ENCODE data around the gene SLC25A19. TPM values are rescaled to one million over a fixed set of nuclear protein-coding genes. Genes with fewer than 3 reads are reported as not detected.
A peak's percentile ranks its signal among the peaks of the same experiment; 100 is the strongest.

The SLC25A19 gene
- total and polyA plus RNA-seq, 9 of the 15 experiments (the other 6 are each of a cell fraction or from before 2014, with no cell fraction given) = 33.4 to 76.6 (median 55.3) TPM

GRCh38 chr17:75270218-75270965, 18.8 kb downstream of the SLC25A19 start (continued):
- peak; percentile 66 for TF ChIP-seq ZFX (CRISPR knock-in tag; IDR thresholded peaks at IDR 0.05)
- no peak for TF ChIP-seq JUND (IDR thresholded peaks at IDR 0.05; ENCODE audit: borderline replicate concordance, low read depth, low read length)
- TF ChIP-seq JUND (tag; IDR thresholded peaks at IDR 0.05; ENCODE audit: borderline replicate concordance, low read depth, low read length) = no peak
- peak; percentile 58 to 62; a peak in 2 of 4 replicates for TF ChIP-seq UBTF (IDR thresholded peaks at IDR 0.05; ENCODE audit: borderline replicate concordance in 1 of 2, low read depth in 2 of 2, low read length in 2 of 2)
- TF ChIP-seq XRCC5 (IDR thresholded peaks at IDR 0.05; ENCODE audit: low read depth, low read length) = 0 out of 2 replicates have a peak, but pooled peaks have one; percentile 13
- no peak for TF ChIP-seq ZNF12 (CRISPR knock-in tag; IDR thresholded peaks at IDR 0.05)
- TF ChIP-seq ZNF395 (CRISPR knock-in tag; IDR thresholded peaks at IDR 0.05) = peak; percentile 63; the same call in 1 of the 2 replicates
- peak; percentile 98 for TF ChIP-seq ZNF766 (CRISPR knock-in tag; conservative IDR thresholded peaks at IDR 0.05)
- TF ChIP-seq HDAC3 (IDR thresholded peaks at IDR 0.05; ENCODE audit: borderline replicate concordance, partially characterized antibody) = no peak
- no peak for TF ChIP-seq MXD1 (CRISPR knock-in tag; IDR thresholded peaks at IDR 0.05; ENCODE audit: borderline replicate concordance, poor library complexity, severe bottlenecking)
- no peak; the same call in 1 of the 2 replicates for TF ChIP-seq CREB1 (IDR thresholded peaks at IDR 0.05)
- TF ChIP-seq CREB1 (CRISPR knock-in tag; IDR thresholded peaks at IDR 0.05) = peak; percentile 27; the same call in 1 of the 2 replicates
- TF ChIP-seq ZNF165 (CRISPR knock-in tag; IDR thresholded peaks at IDR 0.05; ENCODE audit: borderline replicate concordance) = no peak
- peak; percentile 16; the same call in 1 of the 2 replicates for TF ChIP-seq SMAD4 (CRISPR knock-in tag; conservative IDR thresholded peaks at IDR 0.05)
- no peak for TF ChIP-seq ATF4 (CRISPR knock-in tag; IDR thresholded peaks at IDR 0.05)
- TF ChIP-seq NRF1 (conservative IDR thresholded peaks at IDR 0.05 in 1 of 2, IDR thresholded peaks at IDR 0.05 in 1 of 2) = peak; percentile 81 to 83
- no peak for TF ChIP-seq CREB3 (tag; conservative IDR thresholded peaks at IDR 0.05; ENCODE audit: low read depth)
- no peak for TF ChIP-seq HOMEZ (CRISPR knock-in tag; IDR thresholded peaks at IDR 0.05)
- 0 out of 2 replicates have a peak, but pooled peaks have one; percentile 46 for TF ChIP-seq HDAC2 (IDR thresholded peaks at IDR 0.05)
